ENCODE measurements around the gene ABCD4.

ABCD4 gene

GRCh38 chr14:74249433-74250375 lies 53.0 kb downstream of the ABCD4 start:
- no peak overlapping the region for H2AFZ ChIP-seq (ENCODE audit: low read length)
- no peak overlapping the region for H3K4me2 ChIP-seq (ENCODE audit: low read length)
- H3K79me2 ChIP-seq (ENCODE audit: insufficient read depth, low read length), result no peaks in the 10 kb centered on the region
- peaks cover 5% of the 10 kb centered on the region for H3K4me1 ChIP-seq (ENCODE audit: insufficient read depth, low read length, severe bottlenecking)
- no peak overlapping the region for H3K27ac ChIP-seq (ENCODE audit: low read depth, low read length, poor library complexity, severe bottlenecking)
- no peaks in the 10 kb centered on the region for H3K36me3 ChIP-seq (ENCODE audit: insufficient read depth, low read length)
- no peaks in the 10 kb centered on the region for H3F3A ChIP-seq (ENCODE audit: insufficient read depth, low read length)
- no peaks in the 10 kb centered on the region for H3K9me2 ChIP-seq (ENCODE audit: low read depth, low read length)
- no peak for TF ChIP-seq EZH2 (IDR thresholded peaks at IDR 0.05; ENCODE audit: borderline replicate concordance, low read length)
- no peak overlapping the region for H3K4me3 ChIP-seq (ENCODE audit: low read depth, low read length, poor library complexity, severe bottlenecking)
- H3K9me3 ChIP-seq (ENCODE audit: low read length), result no peaks in the 10 kb centered on the region
- H4K20me1 ChIP-seq (ENCODE audit: insufficient read depth, low read length), result no peaks in the 10 kb centered on the region
- no peak overlapping the region for H3K9ac ChIP-seq (ENCODE audit: low read length)
- H3K27me3 ChIP-seq (ENCODE audit: insufficient read depth, low read length), result no peaks in the 10 kb centered on the region

GRCh38 chr14:74248017-74248416 lies 54.7 kb downstream of the ABCD4 start:
- Histone ChIP-seq H3K27me3 (ENCODE audit: insufficient read depth, low read length) (no peaks in the 10 kb centered on the region), H3K9ac (ENCODE audit: low read length) (no peak overlapping the region), H3K9me2 (ENCODE audit: low read depth, low read length) (no peaks in the 10 kb centered on the region), H4K20me1 (ENCODE audit: insufficient read depth, low read length) (no peaks in the 10 kb centered on the region), H3K4me2 (ENCODE audit: low read length) (no peak overlapping the region), H3F3A (ENCODE audit: insufficient read depth, low read length) (no peaks in the 10 kb centered on the region), H3K79me2 (ENCODE audit: insufficient read depth, low read length) (no peaks in the 10 kb centered on the region), H3K9me3 (ENCODE audit: low read length) (no peaks in the 10 kb centered on the region), H3K4me1 (ENCODE audit: insufficient read depth, low read length, severe bottlenecking) (peaks cover 5% of the 10 kb centered on the region), H3K36me3 (ENCODE audit: insufficient read depth, low read length) (no peaks in the 10 kb centered on the region), H3K4me3 (ENCODE audit: low read depth, low read length, poor library complexity, severe bottlenecking) (no peak overlapping the region), H2AFZ (ENCODE audit: low read length) (no peak overlapping the region), H3K27ac (ENCODE audit: low read depth, low read length, poor library complexity, severe bottlenecking) (no peak overlapping the region)
- TF ChIP-seq CTCF (IDR thresholded peaks at IDR 0.05; ENCODE audit: low read length) (no peak), EZH2 (IDR thresholded peaks at IDR 0.05; ENCODE audit: borderline replicate concordance, low read length) (no peak)

GRCh38 chr14:74246542-74246941 lies 56.2 kb downstream of the ABCD4 start:
- Histone ChIP-seq H3K36me3 (ENCODE audit: insufficient read depth, low read length) (no peaks in the 10 kb centered on the region), H3K27ac (ENCODE audit: low read depth, low read length, poor library complexity, severe bottlenecking) (no peak overlapping the region), H3K9ac (ENCODE audit: low read length) (no peak overlapping the region), H3F3A (ENCODE audit: insufficient read depth, low read length) (no peaks in the 10 kb centered on the region), H3K4me3 (ENCODE audit: low read depth, low read length, poor library complexity, severe bottlenecking) (no peak overlapping the region), H3K4me1 (ENCODE audit: insufficient read depth, low read length, severe bottlenecking) (peaks cover 5% of the 10 kb centered on the region), H3K9me3 (ENCODE audit: low read length) (no peaks in the 10 kb centered on the region), H3K9me2 (ENCODE audit: low read depth, low read length) (no peaks in the 10 kb centered on the region), H2AFZ (ENCODE audit: low read length) (no peak overlapping the region), H3K27me3 (ENCODE audit: insufficient read depth, low read length) (no peaks in the 10 kb centered on the region; the same call in 1 of the 2 replicates), H3K4me2 (ENCODE audit: low read length) (no peak overlapping the region), H3K79me2 (ENCODE audit: insufficient read depth, low read length) (no peaks in the 10 kb centered on the region), H4K20me1 (ENCODE audit: insufficient read depth, low read length) (no peaks in the 10 kb centered on the region)
- no peak for TF ChIP-seq CTCF (IDR thresholded peaks at IDR 0.05; ENCODE audit: low read length)
- no peak for TF ChIP-seq EZH2 (IDR thresholded peaks at IDR 0.05; ENCODE audit: borderline replicate concordance, low read length)

Measured in OCI-LY1 (cell line).